AG08396 (cell line): Measurements from ENCODE around the gene VCP.

Experiments
- DNase-seq: peaks from one replicate; pipeline ENCODE4 v3.0.0; 2012; ENCODE audit warnings: low spot score, mixed read lengths

Gene VCP

GRCh38 chr9:35014517-35014916 is 57.9 kb downstream of the VCP start:
- DNase-seq, result no peak

GRCh38 chr9:35010351-35010958 is 62.0 kb downstream of the VCP start:
- DNase-seq, result no peak
